SK-N-SH treated with all-trans-retinoic acid at 6 μM for 48 hours (cell line): ENCODE results near the gene TRIM2.

ENCODE experiments used
- ATAC-seq: fragments of 200-7000 bp; cut with Tn5 transposase; 3 replicates; pipeline ENCODE4 v1.9.1; 2020; ENCODE audit warnings: mild to moderate bottlenecking, moderate library complexity
- ARNTL ChIP-seq: fragments of 450-650 bp; formaldehyde crosslinking; IDR thresholded peaks from 2 replicates; pipeline ENCODE4 v1.5.0; 2020; ENCODE audit warnings: low read depth, mild to moderate bottlenecking, moderate library complexity, borderline replicate concordance
- CSDC2 ChIP-seq: fragments of 250-450 bp; sonication (Bioruptor Pico); IDR thresholded peaks from 2 replicates; pipeline ENCODE4 v1.5.0; 2020; ENCODE audit warnings: mild to moderate bottlenecking, moderate library complexity
- ISL1 ChIP-seq: fragments of 250-450 bp; sonication (Bioruptor Pico); IDR thresholded peaks from 2 replicates; pipeline ENCODE4 v2.1.2; 2022; ENCODE audit warnings: mild to moderate bottlenecking, moderate library complexity
- RARB ChIP-seq: fragments of 250-450 bp; sonication (Bioruptor Pico); IDR thresholded peaks from 2 replicates; pipeline ENCODE4 v1.8.0; 2021; ENCODE audit warnings: mild to moderate bottlenecking, moderate library complexity
- SNAI2 ChIP-seq: fragments of 250-450 bp; sonication (Bioruptor Pico); IDR thresholded peaks from 2 replicates; pipeline ENCODE4 v1.5.0; 2020; ENCODE audit warnings: mild to moderate bottlenecking, moderate library complexity
- TCF4 ChIP-seq: fragments of 250-450 bp; sonication (Bioruptor Pico); IDR thresholded peaks from 2 replicates; pipeline ENCODE4 v1.8.0; 2021; ENCODE audit warnings: mild to moderate bottlenecking, moderate library complexity, borderline replicate concordance
- ZC3H10 ChIP-seq: fragments of 250-450 bp; sonication (Bioruptor Pico); IDR thresholded peaks from 2 replicates; pipeline ENCODE4 v1.5.1; 2021; ENCODE audit warnings: mild to moderate bottlenecking, moderate library complexity
- ZFP3 ChIP-seq: fragments of 250-450 bp; sonication (Bioruptor Pico); IDR thresholded peaks from 2 replicates; pipeline ENCODE4 v1.5.0; 2020; ENCODE audit warnings: mild to moderate bottlenecking, moderate library complexity
- ZFP30 ChIP-seq: fragments of 450-650 bp; formaldehyde crosslinking; IDR thresholded peaks from 2 replicates; pipeline ENCODE4 v1.5.0; 2022; ENCODE audit warnings: mild to moderate bottlenecking, moderate library complexity
- ZNF565 ChIP-seq: fragments of 450-650 bp; formaldehyde crosslinking; conservative IDR thresholded peaks from 2 replicates; pipeline ENCODE4 v1.5.0; 2020; ENCODE audit warnings: low read depth, mild to moderate bottlenecking, moderate library complexity
- TF ChIP-seq, protein P1 (sequence below): fragments of 250-450 bp; sonication (Bioruptor Pico); IDR thresholded peaks from 2 replicates; pipeline ENCODE4 v1.8.0; 2020; ENCODE audit warnings: mild to moderate bottlenecking, moderate library complexity, borderline replicate concordance
- TF ChIP-seq, protein P2 (sequence below): fragments of 250-450 bp; sonication (Bioruptor Pico); IDR thresholded peaks from 2 replicates; pipeline ENCODE4 v1.5.1; 2020; ENCODE audit warnings: low read depth, mild to moderate bottlenecking, moderate library complexity
- TF ChIP-seq, protein P3 (sequence below): fragments of 250-450 bp; sonication (Bioruptor Pico); IDR thresholded peaks from 2 replicates; pipeline ENCODE4 v1.5.1; 2021; ENCODE audit warnings: mild to moderate bottlenecking, moderate library complexity
- TF ChIP-seq, protein P4 (sequence below): fragments of 250-450 bp; sonication (Bioruptor Pico); IDR thresholded peaks from 2 replicates; pipeline ENCODE4 v1.5.0; 2020; ENCODE audit warnings: mild to moderate bottlenecking, moderate library complexity

The TRIM2 gene

DNA sequence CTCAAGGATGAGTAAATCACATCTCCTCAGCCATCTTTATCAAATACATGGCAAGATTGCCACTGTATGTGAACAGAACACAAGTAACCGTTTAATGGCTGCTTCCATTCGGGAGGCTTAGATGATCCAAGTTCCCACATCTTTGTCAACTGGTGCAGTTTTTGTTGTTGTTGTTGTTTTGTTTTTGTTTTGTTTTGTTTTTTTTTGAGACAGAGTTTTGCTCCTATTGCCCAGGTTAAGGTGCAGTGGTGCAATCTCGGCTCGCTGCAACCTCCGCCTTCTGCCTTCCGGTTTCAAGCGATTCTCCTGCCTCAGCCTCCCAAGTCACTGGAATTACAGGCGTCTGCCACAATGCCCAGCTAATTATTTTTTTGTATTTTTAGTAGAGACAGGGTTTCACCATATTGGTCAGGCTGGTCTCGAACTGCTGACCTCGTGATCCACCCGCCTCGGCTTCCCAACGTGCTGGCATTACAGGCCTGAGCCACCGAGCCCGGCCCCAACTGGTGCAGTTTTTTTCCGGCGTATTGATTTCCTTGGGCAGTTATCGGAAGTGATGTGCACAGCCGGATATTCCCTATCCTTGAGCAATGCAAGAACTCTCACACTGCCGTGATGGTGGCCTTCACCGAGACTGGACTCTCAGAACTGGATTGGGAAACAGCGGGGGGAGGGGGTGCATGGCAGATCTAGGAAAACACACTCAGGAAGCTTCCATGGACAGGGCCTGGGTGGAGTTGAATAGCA lies 29.2 kb upstream of the TRIM2 start:
- TF ChIP-seq TCF4 (CRISPR knock-in tag) (no peak), RARB (no peak)
- ATAC-seq, result no peak

DNA sequence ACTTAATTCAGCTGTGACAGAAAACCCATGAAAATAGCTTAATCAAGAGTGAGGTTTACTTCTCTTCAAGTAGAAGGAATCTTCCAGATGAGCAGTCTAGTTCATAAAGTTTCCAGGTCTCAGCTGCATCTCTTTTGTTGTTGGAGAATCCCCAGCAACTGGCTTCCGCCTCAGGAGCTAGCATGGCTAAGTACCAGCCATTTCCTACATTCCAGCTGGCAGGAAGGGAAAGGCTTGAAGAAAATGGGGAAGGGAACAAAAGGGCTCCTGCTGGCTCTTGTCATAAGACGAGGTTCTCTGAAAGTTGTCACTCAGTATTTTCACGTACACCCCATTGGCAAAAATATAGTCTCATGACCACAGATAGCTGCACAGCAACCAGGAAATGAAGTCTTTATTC lies 27.3 kb upstream of the TRIM2 start:
- no peak for ATAC-seq

DNA sequence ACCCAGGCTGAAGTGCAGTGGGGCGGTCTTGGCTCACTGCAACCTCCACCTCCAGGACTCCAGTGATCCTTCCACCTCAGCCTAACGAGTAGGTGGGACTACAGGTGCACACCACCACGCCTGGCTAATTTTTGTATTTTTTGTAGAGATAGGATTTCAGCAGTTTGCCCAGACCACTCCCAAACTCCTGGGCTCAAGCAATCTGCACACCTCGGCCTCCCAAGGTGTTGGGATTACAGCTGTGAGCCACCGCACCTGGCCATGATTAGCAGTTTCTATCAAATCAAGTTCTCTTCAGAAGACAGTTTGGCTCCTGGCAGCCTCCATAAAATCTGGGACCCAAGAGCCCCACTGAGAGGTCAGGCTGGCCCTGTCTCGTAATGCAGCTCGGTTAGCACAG lies 26.4 kb upstream of the TRIM2 start:
- TF ChIP-seq, protein P1, sequence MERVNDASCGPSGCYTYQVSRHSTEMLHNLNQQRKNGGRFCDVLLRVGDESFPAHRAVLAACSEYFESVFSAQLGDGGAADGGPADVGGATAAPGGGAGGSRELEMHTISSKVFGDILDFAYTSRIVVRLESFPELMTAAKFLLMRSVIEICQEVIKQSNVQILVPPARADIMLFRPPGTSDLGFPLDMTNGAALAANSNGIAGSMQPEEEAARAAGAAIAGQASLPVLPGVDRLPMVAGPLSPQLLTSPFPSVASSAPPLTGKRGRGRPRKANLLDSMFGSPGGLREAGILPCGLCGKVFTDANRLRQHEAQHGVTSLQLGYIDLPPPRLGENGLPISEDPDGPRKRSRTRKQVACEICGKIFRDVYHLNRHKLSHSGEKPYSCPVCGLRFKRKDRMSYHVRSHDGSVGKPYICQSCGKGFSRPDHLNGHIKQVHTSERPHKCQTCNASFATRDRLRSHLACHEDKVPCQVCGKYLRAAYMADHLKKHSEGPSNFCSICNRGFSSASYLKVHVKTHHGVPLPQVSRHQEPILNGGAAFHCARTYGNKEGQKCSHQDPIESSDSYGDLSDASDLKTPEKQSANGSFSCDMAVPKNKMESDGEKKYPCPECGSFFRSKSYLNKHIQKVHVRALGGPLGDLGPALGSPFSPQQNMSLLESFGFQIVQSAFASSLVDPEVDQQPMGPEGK, result no peak
- no peak for TF ChIP-seq ZC3H10 (CRISPR knock-in tag)
- TF ChIP-seq, protein P2, sequence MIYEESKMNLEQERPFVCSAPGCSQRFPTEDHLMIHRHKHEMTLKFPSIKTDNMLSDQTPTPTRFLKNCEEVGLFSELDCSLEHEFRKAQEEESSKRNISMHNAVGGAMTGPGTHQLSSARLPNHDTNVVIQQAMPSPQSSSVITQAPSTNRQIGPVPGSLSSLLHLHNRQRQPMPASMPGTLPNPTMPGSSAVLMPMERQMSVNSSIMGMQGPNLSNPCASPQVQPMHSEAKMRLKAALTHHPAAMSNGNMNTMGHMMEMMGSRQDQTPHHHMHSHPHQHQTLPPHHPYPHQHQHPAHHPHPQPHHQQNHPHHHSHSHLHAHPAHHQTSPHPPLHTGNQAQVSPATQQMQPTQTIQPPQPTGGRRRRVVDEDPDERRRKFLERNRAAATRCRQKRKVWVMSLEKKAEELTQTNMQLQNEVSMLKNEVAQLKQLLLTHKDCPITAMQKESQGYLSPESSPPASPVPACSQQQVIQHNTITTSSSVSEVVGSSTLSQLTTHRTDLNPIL (CRISPR knock-in tag), result no peak
- no peak for TF ChIP-seq ZFP3 (CRISPR knock-in tag)
- TF ChIP-seq, protein P3, sequence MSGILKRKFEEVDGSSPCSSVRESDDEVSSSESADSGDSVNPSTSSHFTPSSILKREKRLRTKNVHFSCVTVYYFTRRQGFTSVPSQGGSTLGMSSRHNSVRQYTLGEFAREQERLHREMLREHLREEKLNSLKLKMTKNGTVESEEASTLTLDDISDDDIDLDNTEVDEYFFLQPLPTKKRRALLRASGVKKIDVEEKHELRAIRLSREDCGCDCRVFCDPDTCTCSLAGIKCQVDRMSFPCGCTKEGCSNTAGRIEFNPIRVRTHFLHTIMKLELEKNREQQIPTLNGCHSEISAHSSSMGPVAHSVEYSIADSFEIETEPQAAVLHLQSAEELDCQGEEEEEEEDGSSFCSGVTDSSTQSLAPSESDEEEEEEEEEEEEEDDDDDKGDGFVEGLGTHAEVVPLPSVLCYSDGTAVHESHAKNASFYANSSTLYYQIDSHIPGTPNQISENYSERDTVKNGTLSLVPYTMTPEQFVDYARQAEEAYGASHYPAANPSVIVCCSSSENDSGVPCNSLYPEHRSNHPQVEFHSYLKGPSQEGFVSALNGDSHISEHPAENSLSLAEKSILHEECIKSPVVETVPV, result no peak
- no peak for TF ChIP-seq ARNTL (CRISPR knock-in tag)
- TF ChIP-seq ZNF565, result no peak
- ATAC-seq, result no peak

More for the DNA sequence above, 27.3 kb upstream of the TRIM2 start:
- no peak for TF ChIP-seq ZFP3 (CRISPR knock-in tag)
- TF ChIP-seq SNAI2 (CRISPR knock-in tag), result no peak
- no peak for TF ChIP-seq ZFP30
- no peak for TF ChIP-seq ZNF565
- TF ChIP-seq ISL1 (CRISPR knock-in tag), result no peak
- no peak for TF ChIP-seq TCF4 (CRISPR knock-in tag)
- TF ChIP-seq, protein P4, sequence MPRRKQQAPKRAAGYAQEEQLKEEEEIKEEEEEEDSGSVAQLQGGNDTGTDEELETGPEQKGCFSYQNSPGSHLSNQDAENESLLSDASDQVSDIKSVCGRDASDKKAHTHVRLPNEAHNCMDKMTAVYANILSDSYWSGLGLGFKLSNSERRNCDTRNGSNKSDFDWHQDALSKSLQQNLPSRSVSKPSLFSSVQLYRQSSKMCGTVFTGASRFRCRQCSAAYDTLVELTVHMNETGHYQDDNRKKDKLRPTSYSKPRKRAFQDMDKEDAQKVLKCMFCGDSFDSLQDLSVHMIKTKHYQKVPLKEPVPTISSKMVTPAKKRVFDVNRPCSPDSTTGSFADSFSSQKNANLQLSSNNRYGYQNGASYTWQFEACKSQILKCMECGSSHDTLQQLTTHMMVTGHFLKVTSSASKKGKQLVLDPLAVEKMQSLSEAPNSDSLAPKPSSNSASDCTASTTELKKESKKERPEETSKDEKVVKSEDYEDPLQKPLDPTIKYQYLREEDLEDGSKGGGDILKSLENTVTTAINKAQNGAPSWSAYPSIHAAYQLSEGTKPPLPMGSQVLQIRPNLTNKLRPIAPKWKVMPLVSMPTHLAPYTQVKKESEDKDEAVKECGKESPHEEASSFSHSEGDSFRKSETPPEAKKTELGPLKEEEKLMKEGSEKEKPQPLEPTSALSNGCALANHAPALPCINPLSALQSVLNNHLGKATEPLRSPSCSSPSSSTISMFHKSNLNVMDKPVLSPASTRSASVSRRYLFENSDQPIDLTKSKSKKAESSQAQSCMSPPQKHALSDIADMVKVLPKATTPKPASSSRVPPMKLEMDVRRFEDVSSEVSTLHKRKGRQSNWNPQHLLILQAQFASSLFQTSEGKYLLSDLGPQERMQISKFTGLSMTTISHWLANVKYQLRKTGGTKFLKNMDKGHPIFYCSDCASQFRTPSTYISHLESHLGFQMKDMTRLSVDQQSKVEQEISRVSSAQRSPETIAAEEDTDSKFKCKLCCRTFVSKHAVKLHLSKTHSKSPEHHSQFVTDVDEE (CRISPR knock-in tag), result no peak
- TF ChIP-seq, protein P2 (CRISPR knock-in tag), result no peak
- TF ChIP-seq, protein P1, result no peak
- TF ChIP-seq, protein P3, result no peak
- no peak for TF ChIP-seq RARB
- TF ChIP-seq CSDC2, result no peak
